Liver (tissue), 3 donors: ENCODE data around the gene SHTN1.

Source experiments
- ATF3 ChIP-seq: IDR thresholded peaks from 2 replicates; pipeline ENCODE4 v1.6.1; 2016; ENCODE audit warnings: antibody characterized with exemption
- CTCF ChIP-seq: fragments of 150-350 bp; IDR thresholded peaks from 2 replicates; pipeline ENCODE4 v1.5.1; 2017; ENCODE audit warnings: improper control_type of control experiment, low read depth, low read length; ENCODE audit not compliant: missing input control
- JUND ChIP-seq, 2 donors: IDR thresholded peaks; 2 replicates each; pipeline ENCODE4 v1.6.1; 2016; ENCODE audit warnings: antibody characterized with exemption in 2 of 2
- MAX ChIP-seq: IDR thresholded peaks from 2 replicates; pipeline ENCODE4 v1.6.1; 2016; ENCODE audit warnings: antibody characterized with exemption
- RAD21 ChIP-seq, 2 donors: IDR thresholded peaks; 2 replicates each; pipeline ENCODE4 v1.6.1; 2016; ENCODE audit warnings: antibody characterized with exemption in 2 of 2, mild to moderate bottlenecking in 2 of 2
- RXRA ChIP-seq, 2 donors: IDR thresholded peaks; 2 replicates each; pipeline ENCODE4 v1.6.1; 2017 to 2018; ENCODE audit warnings: antibody characterized with exemption in 2 of 2, mild to moderate bottlenecking in 1 of 2
- SP1 ChIP-seq: IDR thresholded peaks from 2 replicates; pipeline ENCODE4 v1.6.1; 2018; ENCODE audit warnings: antibody characterized with exemption, mild to moderate bottlenecking
- ZBTB33 ChIP-seq: IDR thresholded peaks from 2 replicates; pipeline ENCODE4 v1.6.1; 2016; ENCODE audit warnings: antibody characterized with exemption
- TF ChIP-seq, protein P1 (sequence below): IDR thresholded peaks from 2 replicates; pipeline ENCODE4 v1.6.1; 2016; ENCODE audit warnings: antibody characterized with exemption, mild to moderate bottlenecking
- donor health status: healthy.
- donor health status: healthy.

GRCh38 chr10:116995648-116996047, 9.3 kb downstream of the SHTN1 start:
- TF ChIP-seq CTCF (no peak), RXRA (IDR thresholded peaks at IDR 0.05) (no peak), ZBTB33 (no peak), RAD21 (IDR thresholded peaks at IDR 0.05) (no peak), ATF3 (no peak), JUND (IDR thresholded peaks at IDR 0.05) (no peak), MAX (no peak), SP1 (no peak)
- TF ChIP-seq, protein P1, sequence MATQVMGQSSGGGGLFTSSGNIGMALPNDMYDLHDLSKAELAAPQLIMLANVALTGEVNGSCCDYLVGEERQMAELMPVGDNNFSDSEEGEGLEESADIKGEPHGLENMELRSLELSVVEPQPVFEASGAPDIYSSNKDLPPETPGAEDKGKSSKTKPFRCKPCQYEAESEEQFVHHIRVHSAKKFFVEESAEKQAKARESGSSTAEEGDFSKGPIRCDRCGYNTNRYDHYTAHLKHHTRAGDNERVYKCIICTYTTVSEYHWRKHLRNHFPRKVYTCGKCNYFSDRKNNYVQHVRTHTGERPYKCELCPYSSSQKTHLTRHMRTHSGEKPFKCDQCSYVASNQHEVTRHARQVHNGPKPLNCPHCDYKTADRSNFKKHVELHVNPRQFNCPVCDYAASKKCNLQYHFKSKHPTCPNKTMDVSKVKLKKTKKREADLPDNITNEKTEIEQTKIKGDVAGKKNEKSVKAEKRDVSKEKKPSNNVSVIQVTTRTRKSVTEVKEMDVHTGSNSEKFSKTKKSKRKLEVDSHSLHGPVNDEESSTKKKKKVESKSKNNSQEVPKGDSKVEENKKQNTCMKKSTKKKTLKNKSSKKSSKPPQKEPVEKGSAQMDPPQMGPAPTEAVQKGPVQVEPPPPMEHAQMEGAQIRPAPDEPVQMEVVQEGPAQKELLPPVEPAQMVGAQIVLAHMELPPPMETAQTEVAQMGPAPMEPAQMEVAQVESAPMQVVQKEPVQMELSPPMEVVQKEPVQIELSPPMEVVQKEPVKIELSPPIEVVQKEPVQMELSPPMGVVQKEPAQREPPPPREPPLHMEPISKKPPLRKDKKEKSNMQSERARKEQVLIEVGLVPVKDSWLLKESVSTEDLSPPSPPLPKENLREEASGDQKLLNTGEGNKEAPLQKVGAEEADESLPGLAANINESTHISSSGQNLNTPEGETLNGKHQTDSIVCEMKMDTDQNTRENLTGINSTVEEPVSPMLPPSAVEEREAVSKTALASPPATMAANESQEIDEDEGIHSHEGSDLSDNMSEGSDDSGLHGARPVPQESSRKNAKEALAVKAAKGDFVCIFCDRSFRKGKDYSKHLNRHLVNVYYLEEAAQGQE: no peak
